HCT116 (cell line): ENCODE data around the gene GALNT18. TPM values are rescaled to one million over a fixed set of nuclear protein-coding genes. Genes with fewer than 3 reads are reported as not detected.

ENCODE experiments used
- ATAC-seq: fragments of 200-7000 bp; cut with Tn5 transposase; 2 replicates; pipeline ENCODE4 v1.9.1; 2020; ENCODE audit warnings: mild to moderate bottlenecking, moderate library complexity
- BruUV-seq: library from RNA; stranded (reverse); fragments of 400-500 nt; replicated peaks from 2 replicates; lab custom pipeline; 2021; lab: Mats Ljungman, UMichigan
- CTCF ChIA-PET: fragments of 300-600 bp; sonication (Branson Sonifier 250); formaldehyde crosslinking; loops from one replicate; lab custom pipeline; 2021; ENCODE audit warnings: antibody characterized with exemption; lab: Charles Lee
- POLR2A ChIA-PET: fragments of 300-600, 350-600 bp; sonication (Branson Sonifier 250); formaldehyde crosslinking; loops from one replicate; lab custom pipeline; 2021; ENCODE audit warnings: antibody characterized with exemption; lab: Charles Lee
- RAD21 ChIA-PET, 2 experiments: fragments of 300-600 bp; sonication (Branson Sonifier 250); formaldehyde crosslinking; loops; one replicate each; lab custom pipeline; 2023; ENCODE audit warnings: low total read pairs in 2 of 2; ENCODE audit not compliant: uncharacterized antibody in 2 of 2, unreplicated experiment in 2 of 2, low non-redundant PET in 1 of 2; lab: Charles Lee
- DNase-seq: peaks from one replicate; pipeline ENCODE4 v3.0.0-alpha.2; 2010; ENCODE audit warnings: low read depth, low spot score
- H2AFZ ChIP-seq: fragments of 200-600 bp; shearing (Covaris generic), sonication (generic); 2 replicates; pipeline ENCODE4 v1.6.1; 2017; ENCODE audit warnings: low read depth, mixed run types, mixed read lengths, antibody characterized with exemption, low read length; ENCODE audit not compliant: poor library complexity, severe bottlenecking
- H3K27ac ChIP-seq: 2 replicates; pipeline ENCODE4 v1.5.1; 2012; ENCODE audit warnings: low read depth, low read length
- H3K27me3 ChIP-seq: fragments of 200-600 bp; sonication (generic); 2 replicates; pipeline ENCODE4 v1.6.1; 2016; ENCODE audit warnings: mixed run types, low read length, mixed read lengths; ENCODE audit not compliant: insufficient read depth
- H3K36me3 ChIP-seq, 2 experiments: fragments of 200-500 bp in 1 of 2; fragments of 200-600 bp in 1 of 2; sonication (Bioruptor generic) in 1 of 2; sonication (generic) in 1 of 2; 2 replicates each; pipeline versions ENCODE4 v1.5.1 to v1.6.1; 2014 to 2016; ENCODE audit warnings: low read length in 2 of 2, inconsistent platforms in 1 of 2, mixed read lengths in 1 of 2, mixed run types in 1 of 2; ENCODE audit not compliant: insufficient read depth in 2 of 2, control insufficient read depth in 1 of 2
- H3K4me1 ChIP-seq, 2 experiments: fragments of 200-600 bp in 1 of 2; sonication (generic) in 1 of 2; 2 replicates each; pipeline versions ENCODE4 v1.5.1 to v1.6.1; 2012 to 2017; ENCODE audit warnings: low read length in 2 of 2, inconsistent platforms in 1 of 2, mild to moderate bottlenecking in 1 of 2, mixed read lengths in 1 of 2, mixed run types in 1 of 2, moderate library complexity in 1 of 2; ENCODE audit not compliant: insufficient read depth in 2 of 2, control insufficient read depth in 1 of 2
- H3K4me2 ChIP-seq: fragments of 200-600 bp; sonication (generic); 2 replicates; pipeline ENCODE4 v1.6.1; 2017; ENCODE audit warnings: mixed run types, low read length, mixed read lengths
- H3K4me3 ChIP-seq, 2 experiments: fragments of 200-600 bp in 1 of 2; sonication (generic) in 1 of 2; replicated peaks in 1 of 2; 2 replicates each; pipeline ENCODE4 v1.5.1; 2011 to 2016; ENCODE audit warnings: low read length in 2 of 2, control low read depth in 1 of 2, low read depth in 1 of 2, mild to moderate bottlenecking in 1 of 2, mixed read lengths in 1 of 2, mixed run types in 1 of 2
- H3K79me2 ChIP-seq: fragments of 200-600 bp; sonication (generic); 2 replicates; pipeline ENCODE4 v1.6.1; 2017; ENCODE audit warnings: mild to moderate bottlenecking, mixed run types, low read length, moderate library complexity, mixed read lengths; ENCODE audit not compliant: insufficient read depth
- H3K9ac ChIP-seq: fragments of 200-600 bp; sonication (generic); 2 replicates; pipeline ENCODE4 v1.6.1; 2016; ENCODE audit warnings: low read length, mixed read lengths
- H3K9me2 ChIP-seq: fragments of 200-600 bp; sonication (generic), shearing (Covaris generic); 2 replicates; pipeline ENCODE4 v1.6.1; 2017; ENCODE audit warnings: mixed run types, mild to moderate bottlenecking, moderate library complexity; ENCODE audit not compliant: insufficient read depth
- H3K9me3 ChIP-seq, 2 experiments: fragments of 200-500 bp in 1 of 2; fragments of 200-600 bp in 1 of 2; sonication (Bioruptor generic) in 1 of 2; sonication (generic) in 1 of 2; 2 replicates each; pipeline ENCODE4 v1.6.1; 2014 to 2017; ENCODE audit warnings: low read length in 2 of 2, mixed read lengths in 2 of 2, inconsistent platforms in 1 of 2, low read depth in 1 of 2, mild to moderate bottlenecking in 1 of 2, mixed run types in 1 of 2, moderate library complexity in 1 of 2; ENCODE audit not compliant: control insufficient read depth in 1 of 2, insufficient read depth in 1 of 2
- H4K20me1 ChIP-seq: fragments of 200-600 bp; sonication (generic), shearing (Covaris generic); 2 replicates; pipeline ENCODE4 v1.6.1; 2017; ENCODE audit warnings: mixed run types, mild to moderate bottlenecking, moderate library complexity; ENCODE audit not compliant: insufficient read depth
- CEBPB ChIP-seq: IDR thresholded peaks from 2 replicates; pipeline ENCODE4 v1.6.1; 2012; ENCODE audit warnings: low read depth
- EGR1 ChIP-seq: IDR thresholded peaks from 2 replicates; pipeline ENCODE4 v1.6.1; 2012; ENCODE audit warnings: low read depth
- ELF1 ChIP-seq: IDR thresholded peaks from 2 replicates; pipeline ENCODE4 v1.6.1; 2012; ENCODE audit warnings: low read depth, borderline replicate concordance
- EZH2 ChIP-seq: fragments of 200-600 bp; sonication (generic); IDR thresholded peaks from 2 replicates; pipeline ENCODE4 v1.6.1; 2017; ENCODE audit warnings: antibody characterized with exemption, mixed run types
- EZH2phosphoT487 ChIP-seq: fragments of 200-600 bp; IDR thresholded peaks from 2 replicates; pipeline ENCODE4 v1.6.1; 2018; ENCODE audit warnings: antibody characterized with exemption, borderline replicate concordance
- FOSL1 ChIP-seq: IDR thresholded peaks from 2 replicates; pipeline ENCODE4 v1.6.1; 2012; ENCODE audit warnings: low read depth
- JUND ChIP-seq: IDR thresholded peaks from 2 replicates; pipeline ENCODE4 v1.6.1; 2012
- POLR2A ChIP-seq: IDR thresholded peaks from 2 replicates; pipeline ENCODE4 v1.7.0; 2011; ENCODE audit warnings: borderline replicate concordance; ENCODE audit not compliant: insufficient read depth, insufficient read length; ENCODE audit errors: extremely low read depth
- POLR2AphosphoS5 ChIP-seq: IDR thresholded peaks from 2 replicates; pipeline ENCODE4 v1.6.1; 2011; ENCODE audit warnings: mild to moderate bottlenecking, low read depth, low read length, moderate library complexity
- RAD21 ChIP-seq: IDR thresholded peaks from 2 replicates; pipeline ENCODE4 v1.6.1; 2012; ENCODE audit warnings: low read depth, mild to moderate bottlenecking
- SRF ChIP-seq: IDR thresholded peaks from 2 replicates; pipeline ENCODE4 v1.6.1; 2012; ENCODE audit warnings: low read depth
- TCF7L2 ChIP-seq: IDR thresholded peaks from 2 replicates; pipeline ENCODE4 v1.7.0; 2011; ENCODE audit warnings: borderline replicate concordance, inconsistent platforms; ENCODE audit not compliant: insufficient read depth, insufficient read length; ENCODE audit errors: extremely low read depth
- YY1 ChIP-seq: IDR thresholded peaks from 2 replicates; pipeline ENCODE4 v1.6.1; 2011; ENCODE audit warnings: low read length, low read depth, moderate library complexity, mild to moderate bottlenecking; ENCODE audit not compliant: insufficient replicate concordance; ENCODE audit errors: extremely low read depth
- ZFX ChIP-seq: fragments of 450-650 bp; IDR thresholded peaks from 2 replicates; pipeline ENCODE4 v1.6.1; 2017
- ZNF274 ChIP-seq: fragments of 200-500 bp; sonication (Bioruptor generic); IDR thresholded peaks from 2 replicates; pipeline ENCODE4 v1.6.1; 2014; ENCODE audit warnings: mild to moderate bottlenecking, low read depth, low read length, inconsistent platforms
- intact Hi-C: fragments of 100-400 bp; cut with micrococcal nuclease; formaldehyde crosslinking; loops from 2 replicates; pipeline ENCODE4 v1.10.0; 2022
- total RNA-seq: library from RNA; stranded (reverse); gene quantifications from one replicate; pipeline ENCODE4 v1.2.1, GENCODE V29; 2021; ENCODE audit not compliant: unreplicated experiment
- TF ChIP-seq, protein P1 (sequence below): IDR thresholded peaks from 2 replicates; pipeline ENCODE4 v1.6.1; 2012
- TF ChIP-seq, protein P2 (sequence below): IDR thresholded peaks from 2 replicates; pipeline ENCODE4 v1.6.1; 2012; ENCODE audit warnings: low read depth
- TF ChIP-seq, protein P3 (sequence below): IDR thresholded peaks from 2 replicates; pipeline ENCODE4 v1.6.1; 2011; ENCODE audit warnings: mild to moderate bottlenecking, low read length, moderate library complexity; ENCODE audit not compliant: insufficient replicate concordance; ENCODE audit errors: extremely low read depth
- TF ChIP-seq, protein P4 (sequence below), 3 experiments: fragments of 200-600 bp in 1 of 3; sonication (generic) in 1 of 3; IDR thresholded peaks in 2 of 3; conservative IDR thresholded peaks in 1 of 3; 2 replicates each; pipeline ENCODE4 v1.5.1; 2012 to 2017; ENCODE audit warnings: low read depth in 2 of 3, low read length in 2 of 3, antibody characterized with exemption in 1 of 3, borderline replicate concordance in 1 of 3, control low read depth in 1 of 3, mild to moderate bottlenecking in 1 of 3, mixed read lengths in 1 of 3, mixed run types in 1 of 3, moderate library complexity in 1 of 3; ENCODE audit not compliant: insufficient read depth in 1 of 3
- TF ChIP-seq, protein P5 (sequence below): IDR thresholded peaks from 2 replicates; pipeline ENCODE4 v1.6.1; 2012

GALNT18 gene
- total RNA-seq, 1 experiment from 2014 or later: 19.9 TPM

DNA sequence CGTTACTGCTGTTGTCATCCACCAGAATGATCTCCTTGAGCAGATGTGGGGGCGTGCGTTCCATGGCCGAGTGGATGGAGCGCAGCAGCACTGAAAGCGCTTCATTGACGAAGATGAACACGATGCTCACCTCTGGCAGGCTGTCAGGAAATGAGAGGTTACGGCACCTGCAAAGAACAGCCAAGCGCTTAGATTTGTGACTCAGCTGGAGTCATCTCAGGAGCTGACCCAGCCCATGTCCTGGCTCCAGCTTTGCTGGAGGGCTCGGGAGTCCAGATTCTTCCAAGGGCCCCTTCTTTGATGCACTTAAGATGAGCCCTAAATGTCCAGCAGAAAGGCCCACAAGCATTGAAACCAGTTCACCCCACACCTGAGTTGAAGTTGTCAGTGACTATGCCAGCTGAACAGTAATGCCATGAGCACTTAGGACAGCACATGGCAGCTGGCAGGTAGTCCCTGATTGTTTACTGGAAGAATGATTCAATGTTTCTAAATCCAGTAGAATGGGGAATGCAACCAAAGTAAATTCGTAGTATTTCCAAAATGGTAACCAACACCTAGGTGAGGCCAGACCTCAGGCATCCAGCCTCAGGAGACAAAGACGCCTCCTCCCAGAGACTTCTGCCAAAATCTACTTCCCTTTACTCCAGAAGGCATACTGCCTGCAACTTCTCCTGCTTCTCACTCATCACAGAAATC, 189.0 kb downstream of the GALNT18 start:
- Histone ChIP-seq H2AFZ (no peak overlapping the region), H3K27me3 (no peaks in the 10 kb centered on the region), H3K79me2 (no peaks in the 10 kb centered on the region), H3K4me3 (no peak overlapping the region), H3K36me3 (no peaks in the 10 kb centered on the region), H4K20me1 (no peaks in the 10 kb centered on the region), H3K4me2 (no peak overlapping the region), H3K4me1 (no peaks in the 10 kb centered on the region), H3K9ac (no peak overlapping the region), H3K9me2 (no peaks in the 10 kb centered on the region), H3K9me3 (no peaks in the 10 kb centered on the region), H3K27ac (no peak overlapping the region)
- POLR2A ChIA-PET: no interaction called here
- intact Hi-C loops: no loop called here
- no peak for TF ChIP-seq EZH2phosphoT487
- TF ChIP-seq ZNF274: no peak
- TF ChIP-seq EGR1: no peak
- no peak for TF ChIP-seq TCF7L2
- TF ChIP-seq POLR2AphosphoS5: no peak
- TF ChIP-seq SRF: no peak
- TF ChIP-seq ZFX: no peak
- no peak for TF ChIP-seq EZH2
- TF ChIP-seq, protein P1, sequence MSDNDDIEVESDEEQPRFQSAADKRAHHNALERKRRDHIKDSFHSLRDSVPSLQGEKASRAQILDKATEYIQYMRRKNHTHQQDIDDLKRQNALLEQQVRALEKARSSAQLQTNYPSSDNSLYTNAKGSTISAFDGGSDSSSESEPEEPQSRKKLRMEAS: no peak
- TF ChIP-seq RAD21: no peak
- no peak for TF ChIP-seq ELF1
- no peak for TF ChIP-seq POLR2A
- no peak for TF ChIP-seq YY1
- TF ChIP-seq, protein P2, sequence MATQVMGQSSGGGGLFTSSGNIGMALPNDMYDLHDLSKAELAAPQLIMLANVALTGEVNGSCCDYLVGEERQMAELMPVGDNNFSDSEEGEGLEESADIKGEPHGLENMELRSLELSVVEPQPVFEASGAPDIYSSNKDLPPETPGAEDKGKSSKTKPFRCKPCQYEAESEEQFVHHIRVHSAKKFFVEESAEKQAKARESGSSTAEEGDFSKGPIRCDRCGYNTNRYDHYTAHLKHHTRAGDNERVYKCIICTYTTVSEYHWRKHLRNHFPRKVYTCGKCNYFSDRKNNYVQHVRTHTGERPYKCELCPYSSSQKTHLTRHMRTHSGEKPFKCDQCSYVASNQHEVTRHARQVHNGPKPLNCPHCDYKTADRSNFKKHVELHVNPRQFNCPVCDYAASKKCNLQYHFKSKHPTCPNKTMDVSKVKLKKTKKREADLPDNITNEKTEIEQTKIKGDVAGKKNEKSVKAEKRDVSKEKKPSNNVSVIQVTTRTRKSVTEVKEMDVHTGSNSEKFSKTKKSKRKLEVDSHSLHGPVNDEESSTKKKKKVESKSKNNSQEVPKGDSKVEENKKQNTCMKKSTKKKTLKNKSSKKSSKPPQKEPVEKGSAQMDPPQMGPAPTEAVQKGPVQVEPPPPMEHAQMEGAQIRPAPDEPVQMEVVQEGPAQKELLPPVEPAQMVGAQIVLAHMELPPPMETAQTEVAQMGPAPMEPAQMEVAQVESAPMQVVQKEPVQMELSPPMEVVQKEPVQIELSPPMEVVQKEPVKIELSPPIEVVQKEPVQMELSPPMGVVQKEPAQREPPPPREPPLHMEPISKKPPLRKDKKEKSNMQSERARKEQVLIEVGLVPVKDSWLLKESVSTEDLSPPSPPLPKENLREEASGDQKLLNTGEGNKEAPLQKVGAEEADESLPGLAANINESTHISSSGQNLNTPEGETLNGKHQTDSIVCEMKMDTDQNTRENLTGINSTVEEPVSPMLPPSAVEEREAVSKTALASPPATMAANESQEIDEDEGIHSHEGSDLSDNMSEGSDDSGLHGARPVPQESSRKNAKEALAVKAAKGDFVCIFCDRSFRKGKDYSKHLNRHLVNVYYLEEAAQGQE: no peak
- TF ChIP-seq, protein P3, sequence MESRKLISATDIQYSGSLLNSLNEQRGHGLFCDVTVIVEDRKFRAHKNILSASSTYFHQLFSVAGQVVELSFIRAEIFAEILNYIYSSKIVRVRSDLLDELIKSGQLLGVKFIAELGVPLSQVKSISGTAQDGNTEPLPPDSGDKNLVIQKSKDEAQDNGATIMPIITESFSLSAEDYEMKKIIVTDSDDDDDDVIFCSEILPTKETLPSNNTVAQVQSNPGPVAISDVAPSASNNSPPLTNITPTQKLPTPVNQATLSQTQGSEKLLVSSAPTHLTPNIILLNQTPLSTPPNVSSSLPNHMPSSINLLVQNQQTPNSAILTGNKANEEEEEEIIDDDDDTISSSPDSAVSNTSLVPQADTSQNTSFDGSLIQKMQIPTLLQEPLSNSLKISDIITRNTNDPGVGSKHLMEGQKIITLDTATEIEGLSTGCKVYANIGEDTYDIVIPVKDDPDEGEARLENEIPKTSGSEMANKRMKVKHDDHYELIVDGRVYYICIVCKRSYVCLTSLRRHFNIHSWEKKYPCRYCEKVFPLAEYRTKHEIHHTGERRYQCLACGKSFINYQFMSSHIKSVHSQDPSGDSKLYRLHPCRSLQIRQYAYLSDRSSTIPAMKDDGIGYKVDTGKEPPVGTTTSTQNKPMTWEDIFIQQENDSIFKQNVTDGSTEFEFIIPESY: no peak
- TF ChIP-seq, protein P4, sequence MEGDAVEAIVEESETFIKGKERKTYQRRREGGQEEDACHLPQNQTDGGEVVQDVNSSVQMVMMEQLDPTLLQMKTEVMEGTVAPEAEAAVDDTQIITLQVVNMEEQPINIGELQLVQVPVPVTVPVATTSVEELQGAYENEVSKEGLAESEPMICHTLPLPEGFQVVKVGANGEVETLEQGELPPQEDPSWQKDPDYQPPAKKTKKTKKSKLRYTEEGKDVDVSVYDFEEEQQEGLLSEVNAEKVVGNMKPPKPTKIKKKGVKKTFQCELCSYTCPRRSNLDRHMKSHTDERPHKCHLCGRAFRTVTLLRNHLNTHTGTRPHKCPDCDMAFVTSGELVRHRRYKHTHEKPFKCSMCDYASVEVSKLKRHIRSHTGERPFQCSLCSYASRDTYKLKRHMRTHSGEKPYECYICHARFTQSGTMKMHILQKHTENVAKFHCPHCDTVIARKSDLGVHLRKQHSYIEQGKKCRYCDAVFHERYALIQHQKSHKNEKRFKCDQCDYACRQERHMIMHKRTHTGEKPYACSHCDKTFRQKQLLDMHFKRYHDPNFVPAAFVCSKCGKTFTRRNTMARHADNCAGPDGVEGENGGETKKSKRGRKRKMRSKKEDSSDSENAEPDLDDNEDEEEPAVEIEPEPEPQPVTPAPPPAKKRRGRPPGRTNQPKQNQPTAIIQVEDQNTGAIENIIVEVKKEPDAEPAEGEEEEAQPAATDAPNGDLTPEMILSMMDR (IDR thresholded peaks at IDR 0.05 in 2 of 3, conservative IDR thresholded peaks at IDR 0.05 in 1 of 3; ENCODE audit: borderline replicate concordance in 1 of 3, insufficient read depth in 1 of 3, low read depth in 2 of 3, low read length in 2 of 3): no peak
- no peak for TF ChIP-seq CEBPB
- no peak for TF ChIP-seq FOSL1
- no peak for TF ChIP-seq JUND
- TF ChIP-seq, protein P5, sequence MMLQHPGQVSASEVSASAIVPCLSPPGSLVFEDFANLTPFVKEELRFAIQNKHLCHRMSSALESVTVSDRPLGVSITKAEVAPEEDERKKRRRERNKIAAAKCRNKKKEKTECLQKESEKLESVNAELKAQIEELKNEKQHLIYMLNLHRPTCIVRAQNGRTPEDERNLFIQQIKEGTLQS: no peak
- CTCF ChIA-PET: no interaction called here
- RAD21 ChIA-PET: no interaction called here
- ATAC-seq (no peak), DNase-seq (no peak)
- no TSS peak for BruUV-seq
